Ramos (cell line): ENCODE results near the gene MFNG.

ENCODE experiments used
- in situ Hi-C: fragments of 300-500 bp; cut with MboI; formaldehyde crosslinking; loops from one replicate; pipeline ENCODE4 v1.14.3; 2022; ENCODE audit warnings: low sequenced_read_pairs; ENCODE audit not compliant: unreplicated experiment

The MFNG gene

DNA sequence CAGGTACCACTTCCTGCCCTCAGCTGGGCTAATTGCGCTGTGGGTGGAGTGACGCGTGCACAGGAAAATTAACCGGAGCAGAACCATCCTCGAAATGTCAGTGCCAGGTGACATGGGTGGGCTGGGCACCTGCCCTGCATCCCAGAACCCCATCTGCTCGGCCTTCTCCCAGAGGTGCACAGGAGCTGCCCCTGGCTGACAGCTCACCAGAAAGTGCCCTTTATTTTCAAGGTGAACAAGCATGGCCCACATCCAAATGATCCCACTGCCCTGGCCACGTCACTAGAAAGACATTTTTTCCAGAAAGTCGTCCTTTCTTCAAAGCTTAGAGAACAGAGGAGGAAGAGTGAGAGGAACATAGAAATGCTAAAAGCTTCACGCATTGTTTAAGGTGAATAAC, 54.8 kb downstream of the MFNG start:
- in situ Hi-C loops, result loop anchor here (5.0 kb wide), 1 partner anchor 114 kb away; no protein-coding TSS in a partner anchor

DNA sequence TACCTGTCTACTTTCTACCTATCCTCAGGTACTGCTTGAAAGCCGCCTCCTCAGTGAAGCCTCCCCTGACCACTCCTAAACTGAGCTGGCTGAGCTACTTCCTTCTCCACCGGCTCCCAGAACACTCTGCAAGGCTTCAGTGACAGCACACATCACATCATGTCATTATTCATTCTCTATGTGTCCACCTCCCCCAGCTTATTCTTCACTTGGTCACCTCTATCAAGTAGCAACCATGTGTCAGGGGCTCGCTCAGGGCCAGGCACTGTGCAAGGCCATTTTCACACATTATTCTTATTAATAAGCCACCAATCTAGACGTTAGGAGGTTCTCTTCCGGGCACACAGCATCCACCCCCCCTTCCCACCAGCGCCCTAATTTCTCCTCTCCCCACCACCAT, 55.2 kb downstream of the MFNG start:
- in situ Hi-C loops, result loop anchor here (5.0 kb wide), 1 partner anchor 114 kb away; no protein-coding TSS in a partner anchor

DNA sequence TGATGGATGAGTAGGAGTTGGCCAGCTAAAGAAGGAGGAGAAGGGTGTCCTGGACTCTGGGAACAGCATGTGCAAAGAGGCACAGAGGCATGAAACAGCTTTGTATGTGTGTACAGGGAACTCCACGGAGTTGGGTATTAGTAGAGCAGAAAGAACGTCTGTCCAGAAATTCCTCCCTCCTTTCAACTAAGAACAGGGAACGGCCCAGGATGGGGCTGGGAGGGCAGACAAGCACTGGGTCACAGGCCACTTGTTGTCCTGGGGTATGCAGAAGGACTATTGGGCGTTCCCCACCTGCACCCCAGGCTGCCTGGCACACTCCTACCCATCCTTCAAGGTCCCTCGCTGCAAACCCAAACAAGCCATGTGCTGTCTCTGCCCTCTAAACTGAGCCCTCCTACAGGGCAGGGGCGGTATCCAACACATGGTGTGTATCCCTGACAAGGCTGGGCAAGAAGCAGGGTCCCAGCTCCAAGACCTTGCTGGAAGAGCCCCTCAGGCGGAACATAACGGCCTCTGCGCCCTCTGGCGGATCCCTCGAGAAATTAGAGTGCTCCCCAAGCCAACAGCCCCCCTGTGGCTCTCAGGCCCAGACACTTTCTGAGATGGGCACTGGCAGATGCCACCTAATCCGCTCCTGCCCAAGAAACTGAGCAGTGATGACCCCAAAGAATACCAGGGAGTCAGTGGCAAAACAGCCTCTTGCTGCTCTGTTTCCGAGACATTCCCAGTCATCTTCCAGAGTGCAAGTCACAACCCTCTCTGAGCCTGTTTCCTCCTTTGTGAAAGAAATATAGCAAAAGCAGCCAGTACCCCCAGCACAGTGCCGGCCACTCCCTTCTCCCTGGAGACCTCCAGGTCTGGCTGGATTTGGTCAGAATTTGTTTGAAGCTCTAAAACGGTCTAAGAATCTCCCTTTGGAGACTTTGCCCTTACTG, 57.3 kb downstream of the MFNG start:
- in situ Hi-C loops, result no loop called here

- in situ Hi-C loops, result no loop called here
These were observed 58.2 kb downstream of the MFNG start for GRCh38 chr22:37427711-37428635.

- in situ Hi-C loops, result no loop called here
These were observed 59.0 kb downstream of the MFNG start, which contains the start of gene ELFN2 for GRCh38 chr22:37427135-37427710. TSS of gene ELFN2 (minus strand) at chr22:37427479. CDS start at chr22:37375534, 51,945 bp downstream.

GRCh38 chr22:37426706-37427134, 59.5 kb downstream of the MFNG start:
- in situ Hi-C loops, result no loop called here

- in situ Hi-C loops, result no loop called here
These were observed 60.1 kb downstream of the MFNG start for GRCh38 chr22:37425800-37426705.

DNA sequence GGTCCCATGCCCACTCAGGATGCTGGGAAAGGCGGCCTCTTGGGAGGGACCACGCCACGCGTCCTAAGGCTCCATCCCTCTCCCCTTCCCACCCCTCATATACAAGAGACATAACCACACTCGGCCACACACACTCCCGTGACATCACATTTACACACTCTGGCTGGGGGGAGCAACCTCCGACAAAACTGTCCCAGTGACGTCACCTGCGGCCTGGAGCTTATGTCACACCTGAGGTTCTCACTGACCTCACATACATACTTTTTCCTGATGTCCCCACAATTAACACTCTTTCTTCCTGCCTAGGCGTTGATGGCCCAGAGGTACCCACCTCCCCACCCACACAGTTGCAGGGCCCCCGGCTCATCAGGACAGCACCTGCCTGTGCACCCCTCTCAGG, 60.8 kb downstream of the MFNG start:
- in situ Hi-C loops, result no loop called here

- in situ Hi-C loops, result no loop called here
These were observed 62.9 kb downstream of the MFNG start for GRCh38 chr22:37423283-37423682.

DNA sequence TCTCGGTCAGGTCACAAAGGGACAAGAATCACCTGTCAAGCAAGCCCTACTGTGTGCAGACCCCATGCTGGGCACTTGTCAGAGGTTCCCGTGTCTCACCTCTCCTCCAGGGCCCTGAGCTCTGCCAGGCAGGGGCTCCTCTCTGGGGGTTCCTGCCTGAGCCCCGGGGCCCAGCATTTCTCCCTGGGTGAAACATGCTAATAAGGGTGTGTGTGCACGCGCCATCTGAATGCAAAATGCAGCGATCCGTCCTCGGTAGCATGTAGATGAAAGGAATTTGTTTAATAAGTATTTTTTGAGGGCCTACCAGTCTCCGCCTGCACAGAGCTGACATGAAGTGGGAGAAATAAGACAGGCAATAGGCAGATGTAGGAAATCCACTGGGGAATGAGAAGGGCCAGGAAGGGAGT, 64.7 kb downstream of the MFNG start:
- in situ Hi-C loops, result no loop called here

DNA sequence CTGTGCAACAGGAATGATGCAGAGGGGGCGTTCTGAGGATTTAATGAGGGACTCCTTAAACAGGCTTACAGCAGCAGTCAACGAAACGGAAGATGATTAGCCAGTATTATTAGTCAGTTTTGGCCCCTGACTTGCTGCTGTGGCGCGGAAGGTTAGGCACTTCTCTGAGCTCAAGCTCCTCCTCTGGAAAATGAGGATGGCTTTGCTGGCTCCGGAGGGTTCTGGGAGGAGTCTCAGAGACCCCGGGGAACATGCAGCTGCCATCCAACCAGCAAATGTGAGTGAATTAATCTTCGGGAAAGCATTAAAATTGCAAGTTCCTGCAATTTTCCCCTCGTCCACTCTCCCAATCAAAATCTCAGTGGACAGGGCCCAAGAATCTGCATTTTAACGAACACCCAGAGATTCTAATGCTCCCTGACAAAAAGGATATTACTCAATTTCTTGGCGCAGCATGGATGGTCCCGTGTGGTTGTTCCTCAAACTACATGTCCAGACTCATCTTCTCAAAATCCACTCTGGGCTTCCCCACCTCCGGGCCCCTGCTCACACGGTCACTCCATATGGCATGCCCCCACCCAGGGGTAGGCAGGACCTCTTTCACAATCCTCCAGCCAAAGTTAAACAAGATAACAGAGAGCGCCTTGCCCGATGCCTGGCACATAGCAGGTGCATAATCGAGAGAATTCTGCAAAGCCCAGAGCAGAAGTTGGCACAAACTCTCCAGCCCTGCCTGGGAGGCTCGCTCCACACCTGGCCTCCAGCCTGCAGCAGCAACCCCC, 65.3 kb downstream of the MFNG start:
- in situ Hi-C loops, result no loop called here

- in situ Hi-C loops, result no loop called here
These were observed 66.1 kb downstream of the MFNG start for GRCh38 chr22:37419969-37420685.

DNA sequence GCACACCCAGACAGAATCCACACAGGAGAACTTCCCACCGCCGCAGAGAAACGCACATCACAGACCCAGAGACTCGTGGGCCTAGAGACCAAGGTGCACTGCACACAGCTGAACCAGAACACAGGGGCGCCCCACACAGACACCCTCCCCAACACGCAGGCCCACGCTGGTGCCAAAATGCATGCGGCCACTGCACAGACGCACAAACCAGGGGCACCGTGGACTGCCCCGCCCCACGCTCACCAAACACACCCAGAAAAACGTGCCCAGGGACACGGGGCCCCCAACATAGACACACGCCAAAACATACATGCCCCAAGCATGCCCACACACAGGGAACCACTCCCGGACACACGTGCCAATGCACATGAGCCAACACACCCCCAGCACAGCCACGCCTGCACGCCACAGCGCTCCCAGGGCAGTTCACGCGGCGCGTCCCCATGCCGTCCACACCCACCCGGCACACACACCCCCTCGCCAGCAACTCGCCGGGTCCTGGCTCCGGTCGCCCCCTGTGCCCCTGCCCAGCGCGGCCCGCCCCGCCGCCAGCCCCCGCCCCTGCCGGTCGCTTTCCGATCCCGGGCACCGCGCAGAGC, 66.7 kb downstream of the MFNG start:
- in situ Hi-C loops, result no loop called here
